ENCODE measurements around the gene RRAS. TPM values are rescaled to one million over a fixed set of nuclear protein-coding genes. Genes with fewer than 3 reads are reported as not detected.

The RRAS gene
- total RNA-seq, 1 donor, result 44.5 TPM

- TF ChIP-seq CTCF (IDR thresholded peaks at IDR 0.05; ENCODE audit: insufficient read depth, low read depth, low read length), result no peak
- no peak for DNase-seq (ENCODE audit: low read depth)
- H3K4me3 ChIP-seq (ENCODE audit: low read depth, low read length), result no peak overlapping the region
Measured at GRCh38 chr19:49615861-49616260, 24.1 kb downstream of the RRAS start.

- DNase-seq (ENCODE audit: low read depth), result peak; percentile 91
- peak; percentile 37 for TF ChIP-seq CTCF (IDR thresholded peaks at IDR 0.05; ENCODE audit: insufficient read depth, low read depth, low read length)
- H3K4me3 ChIP-seq (ENCODE audit: low read depth, low read length), result no peak overlapping the region
Measured at GRCh38 chr19:49614096-49614833, 25.7 kb downstream of the RRAS start.

GRCh38 chr19:49613374-49613773 lies 26.6 kb downstream of the RRAS start:
- H3K4me3 ChIP-seq (ENCODE audit: low read depth, low read length), result no peak overlapping the region

GRCh38 chr19:49609499-49610092 lies 30.3 kb downstream of the RRAS start:
- no peak for TF ChIP-seq CTCF (IDR thresholded peaks at IDR 0.05; ENCODE audit: insufficient read depth, low read depth, low read length)
- no peak for DNase-seq (ENCODE audit: low read depth)
- no peak overlapping the region for H3K4me3 ChIP-seq (ENCODE audit: low read depth, low read length)

More at GRCh38 chr19:49613374-49613773, 26.6 kb downstream of the RRAS start:
- peak; percentile 47 for DNase-seq (ENCODE audit: low read depth)
- no peak for TF ChIP-seq CTCF (IDR thresholded peaks at IDR 0.05; ENCODE audit: insufficient read depth, low read depth, low read length)

- no peak for TF ChIP-seq CTCF (IDR thresholded peaks at IDR 0.05; ENCODE audit: insufficient read depth, low read depth, low read length)
- H3K4me3 ChIP-seq (ENCODE audit: low read depth, low read length), result no peak overlapping the region
- DNase-seq (ENCODE audit: low read depth), result no peak
Measured at GRCh38 chr19:49605605-49606004, 34.3 kb downstream of the RRAS start.

GRCh38 chr19:49602806-49603205 lies 37.1 kb downstream of the RRAS start:
- no peak for TF ChIP-seq CTCF (IDR thresholded peaks at IDR 0.05; ENCODE audit: insufficient read depth, low read depth, low read length)
- DNase-seq (ENCODE audit: low read depth), result no peak
- H3K4me3 ChIP-seq (ENCODE audit: low read depth, low read length), result no peak overlapping the region

Measured in fibroblast of villous mesenchyme (primary cell).